IMR-90 (cell line): ENCODE measurements around the gene CUX1. TPM values are rescaled to one million over a fixed set of nuclear protein-coding genes. Genes with fewer than 3 reads are reported as not detected.
"Not testable (repeated sequence)": the region's sequence is repeated elsewhere in the genome, so short reads cannot be mapped to it uniquely, and the experiment has no call there.

Experiments
- ATAC-seq: fragments of 200-7000 bp; cut with Tn5 transposase; 2 replicates; pipeline ENCODE4 v1.9.1; 2020; ENCODE audit warnings: low read depth, mild to moderate bottlenecking, moderate library complexity
- BruUV-seq: library from RNA; stranded (reverse); fragments of 400-500 nt; replicated peaks from 2 replicates; lab custom pipeline; 2021; lab: Mats Ljungman, UMichigan
- CTCF ChIA-PET: fragments of 300-600 bp; formaldehyde crosslinking; extraction: SDS; loops from one replicate; lab custom pipeline; 2021; ENCODE audit warnings: antibody characterized with exemption; lab: Yijun Ruan, JAX
- POLR2A ChIA-PET: fragments of 300-600 bp; sonication (Branson Sonifier 250); formaldehyde crosslinking; loops from one replicate; lab custom pipeline; 2022; ENCODE audit warnings: antibody characterized with exemption; ENCODE audit not compliant: unreplicated experiment; lab: Charles Lee
- DNase-seq: peaks from one replicate; pipeline ENCODE4 v3.0.0; 2013
- H2AFZ ChIP-seq: replicated peaks from 2 replicates; pipeline ENCODE3; 2013; ENCODE audit warnings: low read length, mild to moderate bottlenecking; ENCODE audit not compliant: poor library complexity
- H2AK5ac ChIP-seq: 2 replicates; pipeline ENCODE4 v1.6.1; 2013; ENCODE audit warnings: low read depth, low read length, inconsistent platforms
- H2AK9ac ChIP-seq: replicated peaks from 2 replicates; pipeline ENCODE3; 2013; ENCODE audit warnings: mild to moderate bottlenecking, low read depth, low read length, moderate library complexity; ENCODE audit not compliant: poor library complexity
- H2BK120ac ChIP-seq: 2 replicates; pipeline ENCODE4 v1.6.1; 2013; ENCODE audit warnings: low read depth, low read length, inconsistent platforms
- H2BK15ac ChIP-seq: 3 replicates; pipeline ENCODE4 v1.6.1; 2013; ENCODE audit warnings: low read depth, low read length, inconsistent platforms
- H2BK20ac ChIP-seq: 2 replicates; pipeline ENCODE4 v1.6.1; 2013; ENCODE audit warnings: low read depth, mild to moderate bottlenecking, inconsistent platforms, low read length, moderate library complexity
- H2BK5ac ChIP-seq: 2 replicates; pipeline ENCODE4 v1.6.1; 2013; ENCODE audit warnings: mild to moderate bottlenecking, low read depth, low read length, inconsistent platforms; ENCODE audit not compliant: poor library complexity, severe bottlenecking
- H3K14ac ChIP-seq: replicated peaks from 2 replicates; pipeline ENCODE4 v1.6.1; 2013; ENCODE audit warnings: low read depth, low read length, inconsistent platforms
- H3K18ac ChIP-seq: 2 replicates; pipeline ENCODE4 v1.6.1; 2013; ENCODE audit warnings: low read depth, low read length, control low read depth
- H3K23ac ChIP-seq: 2 replicates; pipeline ENCODE4 v1.6.1; 2013; ENCODE audit warnings: low read depth, low read length, inconsistent platforms
- H3K27ac ChIP-seq: 2 replicates; pipeline ENCODE4 v1.5.1; 2013; ENCODE audit warnings: mild to moderate bottlenecking, control low read depth, low read length; ENCODE audit not compliant: insufficient read depth
- H3K27me3 ChIP-seq: 2 replicates; pipeline ENCODE4 v1.6.1; 2013; ENCODE audit warnings: low read length; ENCODE audit not compliant: control insufficient read depth, insufficient read depth
- H3K36me3 ChIP-seq: 2 replicates; pipeline ENCODE4 v1.6.1; 2013; ENCODE audit warnings: low read length, mixed read lengths; ENCODE audit not compliant: control insufficient read depth, insufficient read depth
- H3K4ac ChIP-seq: 2 replicates; pipeline ENCODE4 v1.6.1; 2013; ENCODE audit warnings: low read depth, low read length, inconsistent platforms
- H3K4me1 ChIP-seq: 2 replicates; pipeline ENCODE4 v1.6.1; 2013; ENCODE audit warnings: low read length, mixed read lengths; ENCODE audit not compliant: control insufficient read depth, insufficient read depth
- H3K4me2 ChIP-seq: 2 replicates; pipeline ENCODE4 v1.6.1; 2013; ENCODE audit warnings: low read depth, mild to moderate bottlenecking, control low read depth, low read length, moderate library complexity
- H3K4me3 ChIP-seq: 2 replicates; pipeline ENCODE4 v1.5.1; 2013; ENCODE audit warnings: low read depth, mild to moderate bottlenecking, control low read depth, low read length, moderate library complexity; ENCODE audit not compliant: insufficient read depth
- H3K56ac ChIP-seq: 2 replicates; pipeline ENCODE4 v1.6.1; 2013; ENCODE audit warnings: low read length, inconsistent platforms; ENCODE audit not compliant: insufficient read depth; ENCODE audit errors: extremely low read depth
- H3K79me1 ChIP-seq, 2 experiments: 2 replicates each; pipeline ENCODE4 v1.6.1; 2013; ENCODE audit warnings: low read length in 2 of 2, inconsistent platforms in 1 of 2, low read depth in 1 of 2
- H3K9ac ChIP-seq: 2 replicates; pipeline ENCODE4 v1.6.1; 2013; ENCODE audit warnings: low read depth, low read length, control low read depth
- H3K9me1 ChIP-seq: 2 replicates; pipeline ENCODE4 v1.6.1; 2013; ENCODE audit warnings: low read length, inconsistent platforms; ENCODE audit not compliant: insufficient read depth
- H3K9me3 ChIP-seq: 2 replicates; pipeline ENCODE4 v1.6.1; 2013; ENCODE audit warnings: low read length; ENCODE audit not compliant: control insufficient read depth, insufficient read depth
- H4K20me1 ChIP-seq: 2 replicates; pipeline ENCODE4 v1.6.1; 2013; ENCODE audit warnings: low read length, inconsistent platforms; ENCODE audit not compliant: insufficient read depth
- H4K5ac ChIP-seq: 2 replicates; pipeline ENCODE4 v1.6.1; 2013; ENCODE audit warnings: mild to moderate bottlenecking, low read depth, low read length, control low read depth
- H4K8ac ChIP-seq, 2 experiments: 2 replicates each; pipeline ENCODE4 v1.6.1; 2013; ENCODE audit warnings: low read depth in 2 of 2, low read length in 2 of 2, control low read depth in 1 of 2, inconsistent platforms in 1 of 2
- H4K91ac ChIP-seq: 2 replicates; pipeline ENCODE4 v1.6.1; 2013; ENCODE audit warnings: low read depth, low read length, inconsistent platforms; ENCODE audit not compliant: insufficient read depth
- WGBS, 2 experiments: methylation state at CpG; one replicate each; pipeline versions ENCODE4 v1.1.5 to v1.1.7; 2013; ENCODE audit warnings: missing lambda C conversion rate in 2 of 2; ENCODE audit not compliant: insufficient read length in 1 of 2; ENCODE audit errors: extremely low coverage in 2 of 2; 5-methylcytosine and 5-hydroxymethylcytosine counted together
- dilution Hi-C: fragments of 300-500 bp; cut with HindIII; formaldehyde crosslinking; loops from one replicate; pipeline ENCODE4 v1.14.3; 2018; ENCODE audit warnings: low sequenced_read_pairs; ENCODE audit not compliant: unreplicated experiment
- in situ Hi-C: fragments of 300-500 bp; cut with MboI; formaldehyde crosslinking; loops from 3 replicates; pipeline ENCODE4 v1.14.3; 2019; ENCODE audit warnings: low sequenced_read_pairs, inconsistent platforms, mixed read lengths
- intact Hi-C: fragments of 100-400 bp; cut with micrococcal nuclease; formaldehyde crosslinking; loops from 2 replicates; pipeline ENCODE4 v1.10.0; 2022
- polyA plus RNA-seq, 3 experiments: library from polyadenylated mRNA; depleted of rRNA; stranded (reverse); fragments of >200 nt; gene quantifications; 2 replicates each; pipeline ENCODE4 v1.2.3, GENCODE V29; 2012; ENCODE audit warnings: low replicate concordance in 1 of 3
- total RNA-seq: library from RNA; depleted of rRNA; stranded (reverse); fragments of >200 nt; gene quantifications from 2 replicates; pipeline ENCODE4 v1.2.3, GENCODE V29; 2012

Gene CUX1
- total and polyA plus RNA-seq, 2 of the 4 experiments (the other 2 are of a cell fraction), result 19.7 to 46.4 TPM

DNA sequence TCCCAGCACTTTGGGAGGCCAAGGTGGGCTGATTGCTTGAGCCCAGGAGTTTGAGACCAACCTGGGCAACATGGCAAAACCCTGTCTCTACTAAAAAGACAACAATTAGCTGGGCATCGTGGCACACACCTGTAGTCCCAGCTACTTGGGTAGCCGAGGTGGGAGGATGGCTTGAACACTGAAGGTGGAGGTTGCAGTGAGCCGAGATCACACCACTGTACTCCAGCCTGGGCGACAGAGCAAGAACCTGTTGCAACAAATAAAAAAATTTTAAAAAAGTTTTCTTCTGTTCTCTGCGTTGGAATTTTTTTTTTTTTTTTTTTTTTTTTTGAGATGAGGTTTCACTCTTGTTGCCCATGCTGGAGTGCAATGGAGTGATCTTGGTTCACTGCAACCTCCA, 34.9 kb downstream of the CUX1 start:
- H3K14ac ChIP-seq, intact Hi-C loops, DNase-seq, H3K23ac ChIP-seq, H2BK20ac ChIP-seq, H2BK5ac ChIP-seq, in situ Hi-C loops, H3K18ac ChIP-seq, H3K9me3 ChIP-seq, H4K5ac ChIP-seq, POLR2A ChIA-PET, CTCF ChIA-PET, H2AK9ac ChIP-seq, H3K9ac ChIP-seq, dilution Hi-C loops, H2AK5ac ChIP-seq, H3K27me3 ChIP-seq, H2BK15ac ChIP-seq, H3K4me1 ChIP-seq, H2BK120ac ChIP-seq, H3K36me3 ChIP-seq, H3K56ac ChIP-seq, H3K9me1 ChIP-seq, H4K8ac ChIP-seq, H3K4me2 ChIP-seq, H3K4me3 ChIP-seq, H4K91ac ChIP-seq, H2AFZ ChIP-seq, ATAC-seq, BruUV-seq, H3K27ac ChIP-seq, H3K4ac ChIP-seq: not testable (repeated sequence)
- no CpG with 5 or more reads among the region's 5 CpGs for WGBS, 2 experiments
- Histone ChIP-seq H3K79me1 (peaks cover 38 to 93% of the 10 kb centered on the region in 2 experiments), H4K20me1 (peaks cover 72% of the 10 kb centered on the region)
